GM12892 (cell line): ENCODE data around the gene MS4A5.

Experiments used
- DNase-seq: peaks from one replicate; pipeline ENCODE4 v3.0.0; 2011; ENCODE audit not compliant: insufficient read length
- FAIRE-seq: peaks from 2 replicates; lab custom pipeline; 2011; peaks lifted over from hg19 to GRCh38; lab: Jason Lieb, UNC
- POLR2A ChIP-seq: IDR thresholded peaks from 2 replicates; pipeline ENCODE4 v1.6.1; 2011; ENCODE audit warnings: low read depth, low read length, control low read depth
- POLR2AphosphoS5 ChIP-seq: IDR thresholded peaks from 2 replicates; pipeline ENCODE4 v1.6.1; 2011; ENCODE audit warnings: low read depth, low read length, control low read depth
- TAF1 ChIP-seq: IDR thresholded peaks from 2 replicates; pipeline ENCODE4 v1.6.1; 2011; ENCODE audit warnings: low read depth, mild to moderate bottlenecking, control low read depth, low read length, borderline replicate concordance

The MS4A5 gene

DNA sequence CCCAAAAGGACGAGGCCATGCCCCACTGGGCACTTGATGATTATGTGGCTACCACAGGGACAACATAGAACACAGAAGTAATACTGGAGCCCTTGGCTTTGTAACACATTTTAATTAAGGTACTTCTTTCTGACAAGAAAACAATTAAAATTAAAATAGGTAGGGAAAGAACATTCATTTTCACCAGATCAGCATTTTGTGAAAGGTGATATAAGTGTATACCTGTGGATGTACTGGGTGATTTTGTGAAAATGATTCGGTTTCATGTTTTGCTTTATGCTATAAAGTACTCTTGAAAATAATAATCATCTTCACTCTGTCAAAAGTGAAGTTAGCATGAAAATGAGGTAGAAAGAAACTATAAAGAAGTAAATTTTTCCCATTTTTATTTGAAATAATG, 64.1 kb downstream of the MS4A5 start:
- no peak for FAIRE-seq
- no peak for DNase-seq
- TF ChIP-seq TAF1 (no peak), POLR2A (no peak), POLR2AphosphoS5 (no peak)
